DOHH2 (cell line): ENCODE measurements around the gene VDAC2.
"Not testable (repeated sequence)": the region's sequence is repeated elsewhere in the genome, so short reads cannot be mapped to it uniquely, and the experiment has no call there.

Source experiments
- H3F3A ChIP-seq: fragments of 200-600 bp; sonication (generic), shearing (Covaris generic); 2 replicates; pipeline ENCODE4 v1.6.0; 2016; ENCODE audit warnings: antibody characterized with exemption, mild to moderate bottlenecking; ENCODE audit not compliant: control insufficient read depth, insufficient read depth
- H3K27ac ChIP-seq: fragments of 200-600 bp; sonication (generic); 2 replicates; pipeline ENCODE4 v1.5.1; 2014; ENCODE audit warnings: low read depth, mild to moderate bottlenecking, low read length, moderate library complexity
- H3K27me3 ChIP-seq: fragments of 200-600 bp; sonication (generic); 2 replicates; pipeline ENCODE4 v1.6.1; 2014; ENCODE audit warnings: mild to moderate bottlenecking, low read length, mixed read lengths; ENCODE audit not compliant: control insufficient read depth
- H3K36me3 ChIP-seq: fragments of 200-600 bp; sonication (generic); 2 replicates; pipeline ENCODE4 v1.6.1; 2014; ENCODE audit warnings: mild to moderate bottlenecking, low read length, moderate library complexity, mixed read lengths; ENCODE audit not compliant: control insufficient read depth
- H3K4me1 ChIP-seq: fragments of 200-600 bp; sonication (generic); 2 replicates; pipeline ENCODE4 v1.6.1; 2014; ENCODE audit warnings: mild to moderate bottlenecking, low read length, mixed read lengths; ENCODE audit not compliant: control insufficient read depth
- H3K4me2 ChIP-seq: fragments of 200-600 bp; sonication (generic); 2 replicates; pipeline ENCODE4 v1.6.0; 2014; ENCODE audit warnings: mild to moderate bottlenecking, low read length, moderate library complexity
- H3K4me3 ChIP-seq: fragments of 200-600 bp; sonication (generic); 2 replicates; pipeline ENCODE4 v1.5.1; 2014; ENCODE audit warnings: mild to moderate bottlenecking, low read length, mixed read lengths
- H3K79me2 ChIP-seq: fragments of 200-600 bp; sonication (generic); 2 replicates; pipeline ENCODE4 v1.6.1; 2014; ENCODE audit warnings: mild to moderate bottlenecking, low read length, mixed read lengths; ENCODE audit not compliant: control insufficient read depth
- H3K9me2 ChIP-seq: fragments of 200-600 bp; sonication (generic); replicated peaks from 2 replicates; pipeline ENCODE4 v1.6.1; 2014; ENCODE audit warnings: mild to moderate bottlenecking, low read length, mixed read lengths; ENCODE audit not compliant: control insufficient read depth
- H3K9me3 ChIP-seq: fragments of 200-600 bp; sonication (generic); 2 replicates; pipeline ENCODE4 v1.6.1; 2014; ENCODE audit warnings: antibody characterized with exemption, low read length, mixed read lengths; ENCODE audit not compliant: control insufficient read depth, insufficient read depth
- H4K20me1 ChIP-seq: fragments of 200-600 bp; sonication (generic); 2 replicates; pipeline ENCODE4 v1.6.0; 2014; ENCODE audit warnings: low read depth, mild to moderate bottlenecking, antibody characterized with exemption, low read length, moderate library complexity; ENCODE audit not compliant: control insufficient read depth, insufficient read depth
- EZH2phosphoT487 ChIP-seq: fragments of 200-600 bp; sonication (generic); IDR thresholded peaks from 2 replicates; pipeline ENCODE4 v1.6.1; 2017; ENCODE audit warnings: borderline replicate concordance, mild to moderate bottlenecking, antibody characterized with exemption, low read length, moderate library complexity, mixed read lengths
- TF ChIP-seq, protein P1 (sequence below): fragments of 200-600 bp; sonication (generic); IDR thresholded peaks from one replicate; pipeline ENCODE4 v1.5.1; 2014; ENCODE audit warnings: antibody characterized with exemption, mild to moderate bottlenecking, low read depth, low read length; ENCODE audit not compliant: poor library complexity, severe bottlenecking

Gene VDAC2

DNA sequence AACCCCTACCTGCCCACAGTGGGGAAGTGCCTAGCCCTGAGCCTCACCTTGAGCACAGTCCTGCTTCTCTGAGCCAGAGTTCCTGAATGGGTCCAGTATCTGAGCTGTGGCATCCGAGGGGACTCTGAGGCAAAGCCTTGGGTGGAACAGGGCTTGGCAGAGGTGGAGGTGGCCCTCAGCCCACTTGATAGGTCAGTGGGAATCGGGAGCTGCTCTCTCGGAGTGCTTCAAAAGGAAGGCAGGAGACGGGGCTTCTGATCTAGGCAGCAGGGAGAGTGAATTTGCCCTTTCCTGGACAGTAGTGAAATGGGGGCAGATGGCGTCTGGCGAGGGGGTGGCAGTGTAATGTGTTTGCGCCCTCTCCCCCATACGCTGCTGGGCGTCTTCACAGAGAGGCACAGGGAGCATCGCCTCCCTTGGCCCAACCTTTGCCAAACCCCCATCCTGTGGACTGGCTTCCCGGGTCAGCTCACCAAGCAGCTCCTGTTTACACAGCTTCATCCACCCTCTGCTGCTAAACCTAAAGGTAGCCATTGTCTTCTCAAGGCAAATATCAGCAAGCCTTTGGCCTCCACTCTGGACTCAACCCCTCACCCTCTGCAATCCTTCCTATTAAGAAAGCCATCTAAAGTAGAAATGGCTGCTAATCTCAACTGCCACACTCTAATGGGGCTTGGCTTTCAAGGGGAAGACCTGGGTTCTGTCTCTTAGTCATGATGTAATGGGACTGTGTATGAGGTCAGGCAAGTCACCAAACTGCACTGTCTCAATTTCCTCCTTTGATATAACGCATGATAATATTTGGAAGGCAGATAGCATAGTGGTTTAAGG lies 21.1 kb upstream of the VDAC2 start:
- Histone ChIP-seq H4K20me1 (no peaks in the 10 kb centered on the region), H3K4me1 (peaks cover 6% of the 10 kb centered on the region), H3K36me3 (no peaks in the 10 kb centered on the region), H3K4me2 (no peak overlapping the region), H3K4me3 (no peak overlapping the region), H3F3A (no peaks in the 10 kb centered on the region), H3K79me2 (no peaks in the 10 kb centered on the region), H3K27ac (no peak overlapping the region), H3K9me3 (no peaks in the 10 kb centered on the region), H3K9me2 (no peaks in the 10 kb centered on the region), H3K27me3 (no peaks in the 10 kb centered on the region)
- TF ChIP-seq, protein P1, sequence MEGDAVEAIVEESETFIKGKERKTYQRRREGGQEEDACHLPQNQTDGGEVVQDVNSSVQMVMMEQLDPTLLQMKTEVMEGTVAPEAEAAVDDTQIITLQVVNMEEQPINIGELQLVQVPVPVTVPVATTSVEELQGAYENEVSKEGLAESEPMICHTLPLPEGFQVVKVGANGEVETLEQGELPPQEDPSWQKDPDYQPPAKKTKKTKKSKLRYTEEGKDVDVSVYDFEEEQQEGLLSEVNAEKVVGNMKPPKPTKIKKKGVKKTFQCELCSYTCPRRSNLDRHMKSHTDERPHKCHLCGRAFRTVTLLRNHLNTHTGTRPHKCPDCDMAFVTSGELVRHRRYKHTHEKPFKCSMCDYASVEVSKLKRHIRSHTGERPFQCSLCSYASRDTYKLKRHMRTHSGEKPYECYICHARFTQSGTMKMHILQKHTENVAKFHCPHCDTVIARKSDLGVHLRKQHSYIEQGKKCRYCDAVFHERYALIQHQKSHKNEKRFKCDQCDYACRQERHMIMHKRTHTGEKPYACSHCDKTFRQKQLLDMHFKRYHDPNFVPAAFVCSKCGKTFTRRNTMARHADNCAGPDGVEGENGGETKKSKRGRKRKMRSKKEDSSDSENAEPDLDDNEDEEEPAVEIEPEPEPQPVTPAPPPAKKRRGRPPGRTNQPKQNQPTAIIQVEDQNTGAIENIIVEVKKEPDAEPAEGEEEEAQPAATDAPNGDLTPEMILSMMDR = no peak
- no peak for TF ChIP-seq EZH2phosphoT487

DNA sequence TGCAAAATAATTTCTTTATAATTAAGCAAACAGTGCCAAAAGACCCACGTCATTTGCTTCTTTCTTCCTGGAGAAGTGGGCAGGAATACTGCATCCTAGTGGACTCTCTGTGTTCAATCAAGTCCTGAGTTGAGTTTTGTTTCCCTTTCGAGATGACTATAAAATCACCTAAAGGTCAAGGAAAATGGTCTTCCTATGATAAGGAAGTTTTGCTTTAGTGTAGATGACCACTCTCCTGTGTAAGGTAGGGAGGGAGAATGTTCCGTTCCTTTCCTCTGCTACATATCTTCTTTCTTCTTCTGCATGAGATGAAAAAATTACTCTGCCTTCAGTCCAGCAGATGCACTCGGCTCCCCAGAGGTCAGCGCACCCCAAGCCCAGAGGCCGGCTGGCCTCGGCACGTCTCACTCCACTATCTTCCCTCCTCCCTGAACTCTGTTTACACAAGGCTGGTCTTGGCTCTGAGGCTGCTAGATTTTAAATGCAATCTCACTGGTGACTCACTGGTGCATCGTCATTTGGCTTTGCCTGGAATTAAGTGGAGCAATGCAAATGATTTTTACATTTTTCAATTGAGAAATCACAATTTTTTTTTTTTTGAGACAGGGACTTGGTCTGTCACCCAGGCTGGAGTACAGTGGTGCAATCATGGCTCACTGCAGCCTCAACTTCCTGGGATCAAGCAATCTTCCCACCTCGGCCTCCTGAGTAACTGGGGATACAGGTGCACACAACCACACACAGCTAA lies 18.6 kb upstream of the VDAC2 start:
- no peaks in the 10 kb centered on the region for H3K36me3 ChIP-seq
- no peak overlapping the region for H3K4me2 ChIP-seq
- H3K79me2 ChIP-seq = no peaks in the 10 kb centered on the region
- H3K27ac ChIP-seq = no peak overlapping the region
- peaks cover 6% of the 10 kb centered on the region for H3K4me1 ChIP-seq
- H3K9me3 ChIP-seq = no peaks in the 10 kb centered on the region
- no peaks in the 10 kb centered on the region for H4K20me1 ChIP-seq
- no peak overlapping the region for H3K4me3 ChIP-seq
- H3F3A ChIP-seq = no peaks in the 10 kb centered on the region
- TF ChIP-seq, protein P1 = no peak
- TF ChIP-seq EZH2phosphoT487 = no peak
- H3K9me2 ChIP-seq = no peaks in the 10 kb centered on the region
- H3K27me3 ChIP-seq = no peaks in the 10 kb centered on the region

GRCh38 chr10:75194625-75195024 lies 16.0 kb upstream of the VDAC2 start:
- not testable (repeated sequence) for H3K4me3 ChIP-seq, H3K9me2 ChIP-seq, H3K27ac ChIP-seq, H3K9me3 ChIP-seq, H3K4me1 ChIP-seq, H3F3A ChIP-seq, H3K36me3 ChIP-seq, H4K20me1 ChIP-seq, H3K79me2 ChIP-seq, H3K4me2 ChIP-seq, H3K27me3 ChIP-seq
